Trophoblast cell (in vitro differentiated cells and primary cell): ENCODE results near the gene ANP32A.

Experiments
- DNase-seq, 2 donors: peaks; one replicate each; pipeline ENCODE4 v3.0.0-alpha.2; 2016
- H2AFZ ChIP-seq: 2 replicates; pipeline ENCODE4 v1.6.1; 2013; ENCODE audit warnings: low read length, moderate library complexity, mild to moderate bottlenecking; ENCODE audit not compliant: insufficient read depth, poor library complexity
- H2AK5ac ChIP-seq: 2 replicates; pipeline ENCODE4 v1.6.1; 2013; ENCODE audit warnings: mild to moderate bottlenecking, low read length
- H2BK120ac ChIP-seq: 2 replicates; pipeline ENCODE4 v1.6.1; 2013; ENCODE audit warnings: low read length, mild to moderate bottlenecking, moderate library complexity; ENCODE audit not compliant: insufficient read depth, poor library complexity
- H2BK12ac ChIP-seq: 2 replicates; pipeline ENCODE4 v1.6.1; 2013; ENCODE audit warnings: mild to moderate bottlenecking, low read length, moderate library complexity
- H2BK5ac ChIP-seq: 2 replicates; pipeline ENCODE4 v1.6.1; 2013; ENCODE audit warnings: low read length, low read depth, moderate library complexity, mild to moderate bottlenecking; ENCODE audit not compliant: poor library complexity
- H3K14ac ChIP-seq: 2 replicates; pipeline ENCODE4 v1.6.1; 2013; ENCODE audit warnings: mild to moderate bottlenecking, low read length
- H3K18ac ChIP-seq: 2 replicates; pipeline ENCODE4 v1.6.1; 2013; ENCODE audit warnings: mild to moderate bottlenecking, low read length
- H3K23ac ChIP-seq: 2 replicates; pipeline ENCODE4 v1.6.1; 2013; ENCODE audit warnings: low read length
- H3K27ac ChIP-seq: 2 replicates; pipeline ENCODE4 v1.5.1; 2013; ENCODE audit warnings: low read depth, mild to moderate bottlenecking, inconsistent platforms, low read length, moderate library complexity
- H3K27me3 ChIP-seq: 2 replicates; pipeline ENCODE4 v1.6.1; 2013; ENCODE audit warnings: inconsistent platforms, mild to moderate bottlenecking, low read length, moderate library complexity; ENCODE audit not compliant: insufficient read depth
- H3K36me3 ChIP-seq, 2 experiments: 1 replicate in 1 of 2; 2 replicates in 1 of 2; pipeline ENCODE4 v1.6.1; 2013; ENCODE audit warnings: low read length in 2 of 2, mild to moderate bottlenecking in 2 of 2, moderate library complexity in 1 of 2; ENCODE audit not compliant: insufficient read depth in 2 of 2, control insufficient read depth in 1 of 2
- H3K4ac ChIP-seq: 2 replicates; pipeline ENCODE4 v1.6.1; 2013; ENCODE audit warnings: low read depth, mild to moderate bottlenecking, low read length, moderate library complexity
- H3K4me1 ChIP-seq, 2 experiments: 1 replicate in 1 of 2; 2 replicates in 1 of 2; pipeline ENCODE4 v1.6.1; 2013; ENCODE audit warnings: low read length in 2 of 2, mild to moderate bottlenecking in 2 of 2, moderate library complexity in 1 of 2; ENCODE audit not compliant: insufficient read depth in 2 of 2, control insufficient read depth in 1 of 2
- H3K4me2 ChIP-seq: 2 replicates; pipeline ENCODE4 v1.6.1; 2013; ENCODE audit warnings: inconsistent platforms, mild to moderate bottlenecking, low read length, moderate library complexity
- H3K4me3 ChIP-seq: 2 replicates; pipeline ENCODE4 v1.5.1; 2013; ENCODE audit warnings: mild to moderate bottlenecking, low read depth, low read length, inconsistent platforms
- H3K79me1 ChIP-seq: one replicate; pipeline ENCODE4 v1.6.1; 2013; ENCODE audit warnings: low read length
- H3K79me2 ChIP-seq: 2 replicates; pipeline ENCODE4 v1.6.1; 2013; ENCODE audit warnings: low read length, mild to moderate bottlenecking; ENCODE audit not compliant: control insufficient read depth, insufficient read depth, poor library complexity
- H3K9ac ChIP-seq: 2 replicates; pipeline ENCODE4 v1.6.1; 2013; ENCODE audit warnings: mild to moderate bottlenecking, low read length
- H3K9me3 ChIP-seq: 2 replicates; pipeline ENCODE4 v1.6.1; 2013; ENCODE audit warnings: low read depth, mild to moderate bottlenecking, control low read depth, inconsistent platforms, low read length; ENCODE audit not compliant: insufficient read depth
- H4K12ac ChIP-seq: 2 replicates; pipeline ENCODE4 v1.6.1; 2013; ENCODE audit warnings: low read depth, mild to moderate bottlenecking, low read length, moderate library complexity
- H4K8ac ChIP-seq: 2 replicates; pipeline ENCODE4 v1.6.1; 2013; ENCODE audit warnings: low read depth, mild to moderate bottlenecking, low read length, moderate library complexity
- H4K91ac ChIP-seq: one replicate; pipeline ENCODE4 v1.6.1; 2013; ENCODE audit warnings: low read depth, mild to moderate bottlenecking, low read length, moderate library complexity
- WGBS: extraction: QIAGEN DNeasy Blood & Tissue Kit; methylation state at CpG from one replicate; pipeline ENCODE4 v1.1.7; 2013; ENCODE audit warnings: missing lambda C conversion rate; ENCODE audit not compliant: insufficient read length, insufficient coverage; ENCODE audit errors: extremely low coverage; 5-methylcytosine and 5-hydroxymethylcytosine counted together

ANP32A gene

GRCh38 chr15:68814596-68814995, 6.1 kb downstream of the ANP32A start:
- Histone ChIP-seq H3K79me2 (peaks cover 44% of the 10 kb centered on the region), H3K27ac (no peak overlapping the region), H3K4me1 (peaks cover 9 to 14% of the 10 kb centered on the region in 2 experiments), H2BK12ac (no peak overlapping the region), H3K4me3 (no peak overlapping the region), H4K8ac (no peak overlapping the region), H2AFZ (no peak overlapping the region), H4K12ac (no peak overlapping the region), H3K9ac (no peak overlapping the region), H3K9me3 (no peaks in the 10 kb centered on the region), H3K79me1 (peaks cover 24% of the 10 kb centered on the region), H2BK5ac (no peak overlapping the region), H3K23ac (no peak overlapping the region), H3K36me3 (peaks cover 2 to 8% of the 10 kb centered on the region in 2 experiments), H3K4ac (peak overlapping the region; percentile 93), H3K4me2 (no peak overlapping the region), H4K91ac (no peak overlapping the region), H3K18ac (no peak overlapping the region), H2AK5ac (no peak overlapping the region), H3K14ac (no peak overlapping the region), H2BK120ac (no peak overlapping the region), H3K27me3 (no peaks in the 10 kb centered on the region)
- no CpG with 5 or more reads among the region's 6 CpGs for WGBS
- peak; percentile 56 to 70 for DNase-seq

- H2AFZ ChIP-seq, result no peak overlapping the region
Measured at GRCh38 chr15:68812597-68813431, 7.9 kb downstream of the ANP32A start.

GRCh38 chr15:68812069-68812468, 8.6 kb downstream of the ANP32A start:
- peaks cover under 1% of the 10 kb centered on the region for H3K79me1 ChIP-seq
- no peak overlapping the region for H3K14ac ChIP-seq
- no CpG with 5 or more reads among the region's 8 CpGs for WGBS

More at GRCh38 chr15:68812597-68813431, 7.9 kb downstream of the ANP32A start:
- H2AK5ac ChIP-seq, result no peak overlapping the region
- H3K14ac ChIP-seq, result no peak overlapping the region
- no peak overlapping the region for H3K18ac ChIP-seq
- H3K79me1 ChIP-seq, result peaks cover 7% of the 10 kb centered on the region
- H3K27ac ChIP-seq, result no peak overlapping the region
- no peak overlapping the region for H3K4me2 ChIP-seq
- H3K4me1 ChIP-seq, result peaks cover 13 to 18% of the 10 kb centered on the region in 2 experiments
- WGBS, result no CpG with 5 or more reads among the region's 4 CpGs
- DNase-seq, result no peak
- H2BK5ac ChIP-seq, result no peak overlapping the region
- H4K91ac ChIP-seq, result no peak overlapping the region
- H4K12ac ChIP-seq, result no peak overlapping the region
- peaks cover 35% of the 10 kb centered on the region for H3K79me2 ChIP-seq
- H3K4me3 ChIP-seq, result no peak overlapping the region
- H2BK12ac ChIP-seq, result no peak overlapping the region
- no peaks in the 10 kb centered on the region for H3K27me3 ChIP-seq
- H2BK120ac ChIP-seq, result no peak overlapping the region
- peak overlapping the region; percentile 95 for H3K4ac ChIP-seq
- peaks cover 4 to 8% of the 10 kb centered on the region in 2 experiments for H3K36me3 ChIP-seq
- H3K9ac ChIP-seq, result no peak overlapping the region
- H3K9me3 ChIP-seq, result no peaks in the 10 kb centered on the region
- H4K8ac ChIP-seq, result no peak overlapping the region
- H3K23ac ChIP-seq, result no peak overlapping the region

GRCh38 chr15:68809517-68809916, 11.2 kb downstream of the ANP32A start:
- DNase-seq, result no peak
- Histone ChIP-seq H3K36me3 (peaks cover 4 to 6% of the 10 kb centered on the region in 2 experiments), H3K23ac (no peak overlapping the region), H3K4me2 (no peak overlapping the region), H3K27me3 (no peaks in the 10 kb centered on the region), H3K4me1 (peaks cover 16 to 31% of the 10 kb centered on the region in 2 experiments), H3K27ac (no peak overlapping the region), H3K9ac (no peak overlapping the region), H3K9me3 (no peaks in the 10 kb centered on the region), H2AFZ (no peak overlapping the region), H3K4me3 (no peak overlapping the region), H3K4ac (no peak overlapping the region), H4K8ac (no peak overlapping the region), H4K91ac (no peak overlapping the region), H3K79me2 (peaks cover 19% of the 10 kb centered on the region), H2BK120ac (no peak overlapping the region), H3K79me1 (no peaks in the 10 kb centered on the region), H2BK5ac (no peak overlapping the region), H4K12ac (no peak overlapping the region), H2BK12ac (no peak overlapping the region), H2AK5ac (no peak overlapping the region), H3K14ac (no peak overlapping the region), H3K18ac (no peak overlapping the region)
- WGBS, result no CpG with 5 or more reads among the region's 9 CpGs

More at GRCh38 chr15:68812069-68812468, 8.6 kb downstream of the ANP32A start:
- no peak overlapping the region for H3K4me3 ChIP-seq
- no peak overlapping the region for H2BK120ac ChIP-seq
- H3K27me3 ChIP-seq, result no peaks in the 10 kb centered on the region
- peak overlapping the region; percentile 90 for H3K18ac ChIP-seq
- no peak overlapping the region for H4K91ac ChIP-seq
- no peak overlapping the region for H4K8ac ChIP-seq
- H2BK12ac ChIP-seq, result no peak overlapping the region
- no peak overlapping the region for H2BK5ac ChIP-seq
- no peak overlapping the region for H3K27ac ChIP-seq
- no peak for DNase-seq
- no peak overlapping the region for H3K4me2 ChIP-seq
- H3K4ac ChIP-seq, result peak overlapping the region; percentile 95
- no peak overlapping the region for H2AFZ ChIP-seq
- H4K12ac ChIP-seq, result no peak overlapping the region
- H3K79me2 ChIP-seq, result peaks cover 31% of the 10 kb centered on the region
- H3K23ac ChIP-seq, result no peak overlapping the region
- H2AK5ac ChIP-seq, result no peak overlapping the region
- peaks cover 18 to 26% of the 10 kb centered on the region in 2 experiments for H3K4me1 ChIP-seq
- peaks cover 4 to 8% of the 10 kb centered on the region in 2 experiments for H3K36me3 ChIP-seq
- H3K9ac ChIP-seq, result no peak overlapping the region
- H3K9me3 ChIP-seq, result no peaks in the 10 kb centered on the region
